ENCODE results near the gene SCYL1.

DNA sequence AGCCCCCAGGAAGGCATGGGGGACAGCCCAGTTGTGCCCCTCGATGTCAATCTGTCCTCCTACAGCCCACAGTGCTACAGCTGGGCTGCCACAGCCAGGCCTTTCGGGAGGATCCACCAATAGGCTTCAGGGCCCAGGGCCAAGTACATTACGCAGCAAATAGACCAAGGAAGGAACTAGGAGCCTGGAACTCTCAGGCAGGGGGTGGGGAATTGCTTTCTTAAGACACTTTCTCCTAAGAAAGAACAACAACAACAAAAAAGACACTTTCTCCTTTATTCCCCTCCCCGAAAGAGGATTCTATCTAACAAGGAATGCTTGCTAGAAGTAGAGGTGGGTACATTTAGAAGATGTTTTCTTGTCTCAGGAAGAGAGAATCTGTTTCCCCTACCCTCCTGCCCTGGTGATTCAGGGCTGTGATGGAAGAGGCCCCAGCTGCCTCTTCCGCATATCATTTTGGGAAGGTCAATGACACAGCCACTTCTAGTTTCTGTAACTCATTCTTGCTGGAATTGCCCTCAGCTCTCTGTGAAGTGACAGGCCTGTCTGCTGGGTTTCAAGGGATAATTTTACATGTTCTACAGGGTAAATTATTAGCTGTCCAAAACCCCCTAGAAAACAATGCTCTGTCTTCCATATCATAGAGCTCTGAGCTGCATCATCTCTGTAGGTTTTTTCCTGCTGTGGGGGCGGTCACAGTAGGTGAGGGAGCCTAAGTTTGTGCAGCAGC is 32.1 kb upstream of the SCYL1 start:
- TF ChIP-seq CTCF (IDR thresholded peaks at IDR 0.05) (no peak), POLR2A (IDR thresholded peaks at IDR 0.05) (peak in 1 of 3 donors; percentile 47)

Data from body of pancreas (tissue), 4 donors.